Activated naive CD4-positive, alpha-beta T cell treated with anti-CD3 and anti-CD28 coated beads for 36 hours (primary cell): Measurements from ENCODE around the gene CYB561A3. TPM values are rescaled to one million over a fixed set of nuclear protein-coding genes. Genes with fewer than 3 reads are reported as not detected.

Experiments
- CTCF ChIA-PET: fragments of 350-600 bp; sonication (Branson Sonifier 250); formaldehyde crosslinking; loops from one replicate; lab custom pipeline; 2021; ENCODE audit warnings: antibody characterized with exemption; lab: Charles Lee
- DNase-seq: peaks from one replicate; pipeline ENCODE4 v3.0.0-alpha.2; 2020
- H3K27ac Mint-ChIP-seq: one replicate; pipeline ENCODE4 v1.8.0; 2021; ENCODE audit warnings: mild to moderate bottlenecking, mixed read lengths
- H3K27me3 Mint-ChIP-seq: one replicate; pipeline ENCODE4 v1.8.0; 2021; ENCODE audit warnings: low read depth, mixed read lengths
- H3K36me3 Mint-ChIP-seq: one replicate; pipeline ENCODE4 v1.8.0; 2021; ENCODE audit warnings: low read depth, mixed read lengths
- H3K4me1 Mint-ChIP-seq: one replicate; pipeline ENCODE4 v1.8.0; 2021; ENCODE audit warnings: low read depth, mixed read lengths
- H3K4me3 Mint-ChIP-seq: one replicate; pipeline ENCODE4 v1.8.0; 2021; ENCODE audit warnings: mild to moderate bottlenecking, moderate library complexity, mixed read lengths
- H3K9me3 Mint-ChIP-seq: one replicate; pipeline ENCODE4 v1.8.0; 2021; ENCODE audit warnings: mixed read lengths
- intact Hi-C: fragments of 100-400 bp; cut with micrococcal nuclease; formaldehyde crosslinking; loops from one replicate; pipeline ENCODE4 v1.15.1; 2023
- total RNA-seq, 2 experiments: library from RNA; stranded (reverse); gene quantifications; one replicate each; pipeline ENCODE4 v1.2.3, GENCODE V29; 2021

The CYB561A3 gene
- total RNA-seq, 2 experiments from 2014 or later: 31.7 to 31.8 TPM

DNA sequence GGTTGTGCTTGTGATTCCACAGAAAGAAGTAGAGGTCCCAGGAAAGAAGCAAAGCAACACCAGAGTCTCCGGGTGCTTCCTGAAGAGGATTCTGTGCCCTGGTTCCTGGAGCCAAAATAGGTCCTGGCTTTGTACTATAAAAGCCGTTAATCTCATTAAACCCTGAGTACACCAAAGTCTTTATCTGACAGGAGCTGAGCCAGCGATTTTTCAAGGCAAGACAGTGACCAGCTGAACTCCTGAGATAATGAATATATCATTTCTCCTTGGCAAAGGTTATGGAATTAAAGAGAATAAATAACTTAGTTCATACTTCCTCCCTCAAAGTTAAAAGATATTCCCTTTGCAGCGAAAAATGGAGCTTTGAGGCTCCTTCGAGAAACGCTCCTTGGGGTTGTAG, 5.7 kb upstream of the CYB561A3 start:
- Mint-ChIP-seq H3K9me3 (no peaks in the 10 kb centered on the region), H3K27me3 (no peaks in the 10 kb centered on the region), H3K4me1 (peaks cover 16% of the 10 kb centered on the region), H3K4me3 (no peak overlapping the region), H3K36me3 (peaks cover 29% of the 10 kb centered on the region), H3K27ac (no peak overlapping the region)
- intact Hi-C loops: loop anchor here (10.0 kb wide), 1 partner anchor 1613 kb away; the partner anchor contains the start of gene STX3
- CTCF ChIA-PET: interaction anchor here (2.6 to 3.7 kb wide), 2 partner anchors 18 to 31 kb away, joined by 13 read pairs; no protein-coding TSS in a partner anchor
- no peak for DNase-seq

- H3K27me3 Mint-ChIP-seq: no peaks in the 10 kb centered on the region
- H3K27ac Mint-ChIP-seq: no peak overlapping the region
- no peaks in the 10 kb centered on the region for H3K9me3 Mint-ChIP-seq
- H3K4me3 Mint-ChIP-seq: peak overlapping the region; percentile 100
- no peak for DNase-seq
- CTCF ChIA-PET: interaction anchor here (1.3 to 7.3 kb wide), 5 partner anchors 21 to 82 kb away, joined by 3 to 60 read pairs (median 13); no protein-coding TSS in a partner anchor
- peaks cover 35% of the 10 kb centered on the region for H3K4me1 Mint-ChIP-seq
- intact Hi-C loops: loop anchor here (5.0 to 10.0 kb wide), 2 partner anchors 522 to 1609 kb away; partner anchors contain the start of genes CCDC86 and STX3
- H3K36me3 Mint-ChIP-seq: peaks cover 26% of the 10 kb centered on the region
Observed at GRCh38 chr11:61364012-61364675, 2.5 kb upstream of the CYB561A3 start.

DNA sequence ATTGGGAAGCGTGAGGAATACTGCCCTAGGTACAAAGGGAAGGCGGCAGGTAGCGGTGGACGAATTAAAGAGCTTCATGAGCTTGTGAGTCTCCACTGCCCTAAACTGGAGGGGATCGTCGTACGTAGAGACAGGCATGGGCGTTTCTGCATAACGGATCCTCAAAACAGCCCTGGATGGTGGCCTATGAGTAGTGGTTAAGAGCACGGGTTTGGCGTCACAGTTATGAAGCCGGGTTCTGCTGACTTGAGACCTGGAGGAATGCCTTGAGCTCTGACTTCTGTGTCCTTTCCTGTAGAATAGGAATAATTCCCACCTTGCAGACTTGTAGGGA, 827 bp upstream of the CYB561A3 start:
- intact Hi-C loops: loop anchor here (1.0 to 10.0 kb wide), 5 partner anchors 29 to 1608 kb away; partner anchors contain the start of genes CCDC86, DDB1, SDHAF2 and STX3
- Mint-ChIP-seq H3K9me3 (no peaks in the 10 kb centered on the region), H3K4me3 (peak overlapping the region; percentile 100), H3K4me1 (peaks cover 40% of the 10 kb centered on the region), H3K36me3 (peaks cover 18% of the 10 kb centered on the region), H3K27ac (peak overlapping the region; percentile 96), H3K27me3 (no peaks in the 10 kb centered on the region)
- CTCF ChIA-PET: interaction anchor here (0.8 to 7.3 kb wide), 8 partner anchors 8 to 108 kb away, joined by 3 to 60 read pairs (median 6); partner anchors contain the start of gene TMEM216
- peak; percentile 48 for DNase-seq

- H3K4me3 Mint-ChIP-seq: peak overlapping the region; percentile 100
- H3K4me1 Mint-ChIP-seq: peaks cover 45% of the 10 kb centered on the region
- CTCF ChIA-PET: interaction anchor here (0.5 to 7.3 kb wide), 7 partner anchors 10 to 260 kb away, joined by 3 to 60 read pairs (median 10); partner anchors contain the start of gene TMEM216
- intact Hi-C loops: loop anchor here (1.0 to 10.0 kb wide), 3 partner anchors 455 to 1606 kb away; partner anchors contain the start of genes CCDC86, PRPF19 and STX3
- peak overlapping the region; percentile 96 for H3K27ac Mint-ChIP-seq
- DNase-seq: no peak
- no peaks in the 10 kb centered on the region for H3K27me3 Mint-ChIP-seq
- peaks cover 15% of the 10 kb centered on the region for H3K36me3 Mint-ChIP-seq
- no peaks in the 10 kb centered on the region for H3K9me3 Mint-ChIP-seq
Observed at GRCh38 chr11:61361237-61361740, 393 bp downstream of the CYB561A3 start.

DNA sequence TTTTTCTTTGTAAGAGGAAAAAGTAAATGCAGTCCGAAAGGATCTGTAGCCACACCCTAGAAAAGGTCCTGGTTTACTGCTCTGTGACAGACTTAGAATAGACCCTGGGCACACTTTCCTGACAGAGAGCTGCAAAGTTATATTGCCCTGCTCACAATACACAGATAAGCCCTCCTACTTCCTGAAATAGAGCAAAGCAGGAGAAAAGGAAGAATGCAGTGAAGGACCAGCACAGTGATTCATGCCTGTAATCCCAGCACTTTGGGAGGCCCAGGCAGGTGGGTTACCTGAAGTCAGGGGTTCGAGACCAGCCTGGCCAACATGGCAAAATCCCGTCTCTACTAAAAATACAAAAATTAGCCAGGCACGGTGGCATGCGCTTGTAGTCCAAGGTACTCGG, 2.2 kb downstream of the CYB561A3 start:
- CTCF ChIA-PET: interaction anchor here (1.3 to 7.3 kb wide), 3 partner anchors 23 to 33 kb away, joined by 3 to 60 read pairs (median 46); partner anchors contain the start of gene TMEM216
- Mint-ChIP-seq H3K4me3 (peak overlapping the region; percentile 18), H3K27me3 (no peaks in the 10 kb centered on the region), H3K27ac (no peak overlapping the region), H3K4me1 (peaks cover 45% of the 10 kb centered on the region), H3K36me3 (peaks cover 12% of the 10 kb centered on the region), H3K9me3 (no peaks in the 10 kb centered on the region)
- intact Hi-C loops: no loop called here
- DNase-seq: no peak

- Mint-ChIP-seq H3K4me1 (peaks cover 41% of the 10 kb centered on the region), H3K9me3 (no peaks in the 10 kb centered on the region)
Observed at GRCh38 chr11:61358566-61358965, 3.1 kb downstream of the CYB561A3 start.

GRCh38 chr11:61357894-61358239, 3.8 kb downstream of the CYB561A3 start:
- no peak overlapping the region for H3K27ac Mint-ChIP-seq
- intact Hi-C loops: no loop called here
- no peak overlapping the region for H3K4me3 Mint-ChIP-seq
- peaks cover 35% of the 10 kb centered on the region for H3K4me1 Mint-ChIP-seq
- H3K27me3 Mint-ChIP-seq: no peaks in the 10 kb centered on the region
- no peaks in the 10 kb centered on the region for H3K9me3 Mint-ChIP-seq
- CTCF ChIA-PET: interaction anchor here (1.0 to 7.3 kb wide), 4 partner anchors 8 to 77 kb away, joined by 3 to 49 read pairs (median 24); no protein-coding TSS in a partner anchor
- DNase-seq: no peak
- peaks cover 16% of the 10 kb centered on the region for H3K36me3 Mint-ChIP-seq

More at GRCh38 chr11:61358566-61358965, 3.1 kb downstream of the CYB561A3 start:
- no peak overlapping the region for H3K4me3 Mint-ChIP-seq
- CTCF ChIA-PET: interaction anchor here (1.0 to 7.3 kb wide), 4 partner anchors 22 to 76 kb away, joined by 3 to 60 read pairs (median 24); partner anchors contain the start of gene TMEM216
- intact Hi-C loops: no loop called here
- H3K27ac Mint-ChIP-seq: no peak overlapping the region
- no peaks in the 10 kb centered on the region for H3K27me3 Mint-ChIP-seq
- H3K36me3 Mint-ChIP-seq: peaks cover 12% of the 10 kb centered on the region
- DNase-seq: no peak

- Mint-ChIP-seq H3K27ac (no peak overlapping the region), H3K9me3 (no peaks in the 10 kb centered on the region), H3K4me1 (peaks cover 32% of the 10 kb centered on the region), H3K36me3 (peaks cover 14% of the 10 kb centered on the region), H3K27me3 (no peaks in the 10 kb centered on the region), H3K4me3 (no peak overlapping the region)
- intact Hi-C loops: no loop called here
- no peak for DNase-seq
- CTCF ChIA-PET: interaction anchor here (1.2 to 7.3 kb wide), 3 partner anchors 9 to 28 kb away, joined by 3 to 49 read pairs (median 46); no protein-coding TSS in a partner anchor
Observed at GRCh38 chr11:61357233-61357893, 4.3 kb downstream of the CYB561A3 start.

DNA sequence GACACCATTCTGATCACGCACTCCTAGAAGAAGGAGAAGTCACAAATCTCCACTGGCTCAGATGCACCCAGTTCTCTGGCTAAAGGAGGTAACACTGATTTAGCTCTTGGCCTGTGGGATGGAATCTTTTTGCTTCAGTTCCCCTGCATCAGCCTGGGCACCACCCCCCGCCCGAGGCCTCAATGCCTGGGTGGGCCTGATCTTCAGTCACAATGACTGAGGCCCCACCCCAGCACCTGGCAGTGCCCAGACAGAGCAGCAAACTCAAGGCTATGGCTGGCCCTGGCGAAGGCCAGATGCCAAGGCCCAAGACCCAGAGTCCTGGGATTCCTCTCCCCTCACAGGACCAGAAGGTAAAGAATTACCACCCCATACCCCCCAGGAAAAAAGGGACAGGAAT, 5.0 kb downstream of the CYB561A3 start:
- H3K36me3 Mint-ChIP-seq: peaks cover 11% of the 10 kb centered on the region
- no peak for DNase-seq
- H3K9me3 Mint-ChIP-seq: no peaks in the 10 kb centered on the region
- CTCF ChIA-PET: interaction anchor here (1.6 to 7.0 kb wide), 2 partner anchors 19 to 29 kb away, joined by 7 to 49 read pairs; no protein-coding TSS in a partner anchor
- no peaks in the 10 kb centered on the region for H3K27me3 Mint-ChIP-seq
- H3K27ac Mint-ChIP-seq: no peak overlapping the region
- intact Hi-C loops: no loop called here
- no peak overlapping the region for H3K4me3 Mint-ChIP-seq
- peaks cover 32% of the 10 kb centered on the region for H3K4me1 Mint-ChIP-seq

- CTCF ChIA-PET: interaction anchor here (1.2 to 7.0 kb wide), 3 partner anchors 17 to 273 kb away, joined by 3 to 49 read pairs (median 9); no protein-coding TSS in a partner anchor
- peaks cover 15% of the 10 kb centered on the region for H3K36me3 Mint-ChIP-seq
- no peaks in the 10 kb centered on the region for H3K9me3 Mint-ChIP-seq
- peaks cover 13% of the 10 kb centered on the region for H3K4me1 Mint-ChIP-seq
- DNase-seq: no peak
- H3K27ac Mint-ChIP-seq: no peak overlapping the region
- intact Hi-C loops: no loop called here
- no peak overlapping the region for H3K4me3 Mint-ChIP-seq
- H3K27me3 Mint-ChIP-seq: no peaks in the 10 kb centered on the region
Observed at GRCh38 chr11:61354208-61354607, 7.5 kb downstream of the CYB561A3 start.

DNA sequence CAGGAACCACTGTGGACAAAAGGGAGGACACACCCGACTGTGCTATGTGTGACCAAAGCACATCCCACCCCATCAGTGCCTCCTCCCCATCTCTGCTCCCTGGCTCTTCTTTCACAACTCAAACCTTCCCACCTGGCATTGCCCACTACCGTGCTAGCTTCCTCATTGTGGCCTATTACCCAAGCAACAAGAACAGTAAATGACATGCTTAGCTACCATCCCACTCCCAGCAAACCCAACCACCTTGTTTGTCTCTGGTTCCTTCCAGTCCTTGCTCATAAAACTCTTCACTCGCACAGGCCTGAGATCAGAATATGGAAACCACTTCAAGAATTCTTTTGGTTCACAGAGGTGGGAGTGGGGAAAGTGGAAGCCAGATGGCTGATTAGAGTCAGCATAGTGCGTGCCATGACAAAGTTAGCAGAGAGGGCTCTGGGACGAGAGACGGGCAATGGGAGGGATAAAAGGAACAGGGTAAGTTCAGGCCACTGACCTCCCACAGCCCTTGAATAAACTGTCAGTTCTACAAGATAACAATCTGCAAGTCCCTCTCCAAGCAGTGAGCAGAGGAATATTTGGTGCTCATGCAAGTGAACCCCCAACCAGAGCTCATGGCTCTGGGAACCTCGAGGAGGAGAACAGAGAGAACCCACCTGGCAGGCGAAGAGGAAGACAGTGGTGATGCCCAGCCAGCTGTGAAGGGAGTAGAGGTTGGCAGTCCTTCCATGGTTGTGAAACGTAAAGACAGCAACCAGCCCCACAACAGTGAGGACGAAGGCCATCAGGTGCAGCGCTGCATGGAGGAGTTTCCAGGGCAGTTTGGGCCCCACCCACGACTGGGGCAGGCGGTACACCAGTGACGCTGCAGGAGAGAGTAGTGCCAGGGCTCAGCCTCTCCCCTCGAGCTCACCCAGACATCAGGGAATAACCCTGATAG, 8.3 kb downstream of the CYB561A3 start:
- intact Hi-C loops: no loop called here
- Mint-ChIP-seq H3K9me3 (no peaks in the 10 kb centered on the region), H3K36me3 (peaks cover 15% of the 10 kb centered on the region), H3K27me3 (no peaks in the 10 kb centered on the region), H3K4me3 (no peak overlapping the region), H3K4me1 (peaks cover 11% of the 10 kb centered on the region), H3K27ac (no peak overlapping the region)
- no peak for DNase-seq
- CTCF ChIA-PET: interaction anchor here (2.3 to 7.0 kb wide), 2 partner anchors 16 to 32 kb away, joined by 9 to 49 read pairs; no protein-coding TSS in a partner anchor
